GM18909 (cell line): ENCODE data around the gene PTGES2.
"Not testable (repeated sequence)": the region's sequence is repeated elsewhere in the genome, so short reads cannot be mapped to it uniquely, and the experiment has no call there.

Source experiments
- ATAC-seq: cut with Tn5 transposase; IDR thresholded peaks from one replicate; pipeline ENCODE4 v1.9.1; 2021; ENCODE audit warnings: mild to moderate bottlenecking; ENCODE audit not compliant: unreplicated experiment, poor library complexity

PTGES2 gene

DNA sequence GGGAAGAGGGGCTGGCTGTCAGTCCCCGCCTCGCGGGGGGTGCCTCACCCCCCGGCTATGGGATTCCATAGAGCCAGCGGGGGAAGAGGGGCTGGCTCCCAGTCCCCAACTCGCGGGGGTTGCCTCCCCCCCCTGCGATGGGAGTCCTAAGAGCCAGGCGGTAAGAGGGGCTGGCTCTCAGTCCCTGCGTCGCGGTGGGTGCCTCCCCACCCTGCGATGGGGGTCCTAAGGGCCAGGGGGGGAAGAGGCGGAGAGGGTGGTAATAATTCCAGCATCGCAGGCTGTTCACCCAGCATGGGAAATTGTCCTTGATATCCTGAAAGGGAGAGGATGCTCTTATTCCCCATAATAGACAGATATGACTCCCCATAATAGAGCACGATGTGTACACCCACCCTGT lies 12.1 kb upstream of the PTGES2 start:
- no peak for ATAC-seq

DNA sequence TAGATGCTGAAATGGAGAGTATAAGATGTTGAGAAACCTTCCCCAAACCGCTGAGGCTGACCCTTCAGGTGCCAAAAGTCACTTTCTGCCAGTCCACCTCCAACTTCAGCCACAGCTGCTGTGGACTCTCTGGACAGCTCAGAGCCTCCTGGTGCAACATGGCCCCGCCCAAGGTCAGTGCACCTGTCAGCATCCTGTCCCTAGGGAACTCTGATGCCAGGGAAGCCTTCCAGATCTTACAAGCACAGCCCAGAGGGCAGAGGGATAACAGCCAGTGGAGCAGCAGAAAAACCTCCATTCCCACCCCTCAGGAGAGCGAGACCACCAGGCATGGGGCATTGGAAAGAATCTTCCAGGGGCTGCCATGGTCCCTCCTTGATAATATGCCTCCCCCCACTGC lies 10.5 kb upstream of the PTGES2 start:
- ATAC-seq = no peak

DNA sequence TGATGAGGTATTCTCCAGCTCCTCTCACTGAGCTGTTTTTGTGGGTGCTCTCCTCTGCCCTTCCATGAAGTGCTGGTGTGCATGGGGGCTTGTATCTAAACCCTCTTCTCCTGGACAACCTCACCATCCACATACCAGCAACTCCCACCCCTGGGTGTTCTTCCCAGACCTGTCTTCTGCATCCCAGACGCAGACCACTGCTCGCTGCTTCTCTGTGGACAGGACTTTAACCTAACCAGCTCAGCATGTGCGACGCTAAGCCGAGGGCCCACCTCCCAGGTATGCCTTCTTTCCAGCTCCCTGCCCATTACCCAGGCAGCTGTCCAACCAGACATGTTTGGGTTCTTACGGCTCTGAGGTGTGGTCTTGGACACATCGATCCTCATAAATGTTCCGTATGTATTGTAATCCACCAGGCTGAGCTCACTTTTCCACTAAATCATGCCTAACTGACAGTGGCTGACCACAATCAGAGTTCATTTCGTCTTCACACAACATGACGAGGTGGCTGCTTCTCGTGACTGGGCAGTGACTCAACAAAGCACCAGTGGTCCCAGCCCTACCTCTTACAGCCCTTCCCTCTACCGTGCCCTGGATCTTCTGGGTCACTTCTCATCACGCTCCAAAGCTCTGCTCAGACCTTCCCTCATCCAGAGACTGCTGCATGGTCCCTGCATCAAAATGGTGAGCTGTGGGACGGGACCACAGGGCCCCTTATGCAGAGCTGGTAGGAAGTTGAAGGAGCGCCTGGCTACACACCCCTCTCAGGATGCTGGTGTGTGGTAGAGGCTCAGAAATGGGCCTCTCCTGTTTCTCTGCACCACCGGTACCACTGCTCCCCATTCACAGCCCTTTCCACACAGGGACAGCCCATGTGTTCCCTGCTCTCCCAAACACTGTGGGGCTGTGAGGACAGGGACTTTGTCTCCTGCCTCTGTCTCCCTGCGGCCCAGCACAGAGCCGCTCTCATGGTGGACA lies 9.6 kb upstream of the PTGES2 start:
- ATAC-seq = no peak

DNA sequence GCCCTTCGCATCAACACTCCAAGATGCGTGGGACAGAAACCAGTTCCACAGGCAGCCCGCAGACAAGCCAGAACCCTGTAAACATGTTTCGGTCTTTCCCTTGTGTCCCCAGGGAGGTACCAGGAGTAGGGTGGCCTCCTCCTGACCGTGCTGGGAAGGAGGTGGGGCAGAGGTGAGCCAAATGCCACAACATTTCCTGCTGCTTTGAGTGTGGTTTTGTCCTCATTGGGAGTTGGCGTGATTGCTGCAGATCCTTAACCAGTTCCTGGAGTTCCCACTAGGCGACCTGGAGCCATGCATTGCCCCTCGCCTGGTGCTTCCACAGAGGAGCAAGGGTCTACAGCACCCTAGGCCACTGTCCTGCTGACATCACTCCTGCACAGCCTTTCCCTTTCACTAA lies 8.0 kb upstream of the PTGES2 start:
- not testable (repeated sequence) for ATAC-seq

DNA sequence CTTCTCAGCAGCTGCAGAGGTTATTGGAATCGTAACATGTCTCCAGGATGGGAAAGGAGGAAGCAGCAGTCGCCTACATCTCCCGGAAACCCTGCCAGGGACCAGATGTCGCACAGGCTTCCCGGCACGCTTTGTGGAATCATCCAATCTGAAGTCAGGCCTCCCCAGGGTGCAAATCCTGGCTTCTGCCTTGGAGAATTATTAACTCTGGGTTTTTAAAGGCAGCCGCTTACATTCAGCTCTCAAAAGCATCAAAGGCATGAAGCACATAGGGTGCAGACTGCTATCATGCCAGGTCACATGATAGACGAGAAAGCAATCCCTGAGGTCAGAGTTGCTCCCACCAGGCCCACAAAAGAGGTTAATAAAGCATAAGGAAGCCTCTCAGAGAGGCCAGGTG lies 4.6 kb upstream of the PTGES2 start:
- not testable (repeated sequence) for ATAC-seq

DNA sequence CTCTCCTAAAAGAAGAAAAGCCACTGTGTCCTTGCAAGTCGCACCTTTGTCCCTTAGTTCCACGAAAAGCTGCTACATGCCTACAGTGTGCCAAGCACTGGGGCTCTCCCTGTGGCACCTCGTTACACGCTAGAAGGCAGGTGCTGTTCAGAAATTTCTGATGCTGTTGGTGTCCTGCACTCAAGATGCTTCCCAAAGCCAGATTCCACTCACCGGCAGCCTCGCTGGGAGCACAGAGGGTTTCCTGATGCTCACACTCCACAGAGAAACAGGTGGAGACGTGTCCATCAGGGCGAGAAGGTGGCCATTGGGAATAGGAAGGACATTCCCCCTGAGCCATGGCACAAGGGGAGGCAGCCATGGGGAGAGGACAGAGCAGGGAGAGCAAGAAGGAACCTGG lies 3.8 kb upstream of the PTGES2 start:
- ATAC-seq = not testable (repeated sequence)

DNA sequence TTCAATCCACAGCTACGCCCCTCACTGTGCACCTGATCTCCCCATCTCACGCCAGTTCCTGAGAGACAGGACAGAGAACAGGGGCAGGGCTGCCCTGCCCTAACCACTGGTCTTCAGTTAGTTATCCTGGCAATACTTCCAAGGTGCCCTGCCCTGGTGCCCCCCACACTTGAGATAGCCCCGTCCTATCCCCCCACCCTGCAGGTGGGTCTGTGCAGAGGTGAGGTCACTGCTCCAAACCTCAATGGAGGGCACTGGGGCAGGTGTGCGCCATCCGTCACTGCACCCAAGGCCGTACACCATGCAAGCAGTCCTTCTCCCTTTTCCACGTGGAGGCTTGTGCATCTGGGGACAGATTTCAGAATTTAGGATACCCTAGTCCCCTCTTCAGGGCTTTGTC lies 3.1 kb upstream of the PTGES2 start:
- not testable (repeated sequence) for ATAC-seq

DNA sequence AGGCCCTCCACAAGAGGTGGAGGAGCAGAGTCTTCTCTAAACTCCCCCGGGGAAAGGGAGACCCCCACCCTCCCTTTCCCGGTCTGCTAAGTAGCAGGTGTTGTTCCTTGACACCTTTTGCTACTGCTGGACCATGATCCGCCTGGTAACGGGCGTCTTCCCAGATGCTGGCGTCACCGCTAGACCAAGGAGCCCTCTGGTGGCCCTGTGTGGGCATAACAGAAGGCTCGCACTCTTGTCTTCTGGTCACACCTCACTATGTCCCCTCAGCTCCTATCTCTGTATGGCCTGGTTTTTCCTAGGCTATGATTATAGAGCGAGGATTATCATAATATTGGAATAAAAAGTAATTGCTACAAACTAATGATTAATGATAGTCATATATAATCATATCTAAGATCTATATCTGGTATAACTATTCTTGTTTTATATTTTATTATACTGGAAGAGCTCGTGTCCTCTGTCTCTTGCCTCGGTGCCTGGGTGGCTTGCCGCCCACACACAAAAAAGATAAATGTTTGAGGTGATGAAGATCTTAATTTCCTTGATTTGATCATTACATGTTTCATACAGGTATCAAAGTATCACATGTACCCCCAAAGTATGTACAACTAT lies 2.6 kb upstream of the PTGES2 start:
- not testable (repeated sequence) for ATAC-seq

DNA sequence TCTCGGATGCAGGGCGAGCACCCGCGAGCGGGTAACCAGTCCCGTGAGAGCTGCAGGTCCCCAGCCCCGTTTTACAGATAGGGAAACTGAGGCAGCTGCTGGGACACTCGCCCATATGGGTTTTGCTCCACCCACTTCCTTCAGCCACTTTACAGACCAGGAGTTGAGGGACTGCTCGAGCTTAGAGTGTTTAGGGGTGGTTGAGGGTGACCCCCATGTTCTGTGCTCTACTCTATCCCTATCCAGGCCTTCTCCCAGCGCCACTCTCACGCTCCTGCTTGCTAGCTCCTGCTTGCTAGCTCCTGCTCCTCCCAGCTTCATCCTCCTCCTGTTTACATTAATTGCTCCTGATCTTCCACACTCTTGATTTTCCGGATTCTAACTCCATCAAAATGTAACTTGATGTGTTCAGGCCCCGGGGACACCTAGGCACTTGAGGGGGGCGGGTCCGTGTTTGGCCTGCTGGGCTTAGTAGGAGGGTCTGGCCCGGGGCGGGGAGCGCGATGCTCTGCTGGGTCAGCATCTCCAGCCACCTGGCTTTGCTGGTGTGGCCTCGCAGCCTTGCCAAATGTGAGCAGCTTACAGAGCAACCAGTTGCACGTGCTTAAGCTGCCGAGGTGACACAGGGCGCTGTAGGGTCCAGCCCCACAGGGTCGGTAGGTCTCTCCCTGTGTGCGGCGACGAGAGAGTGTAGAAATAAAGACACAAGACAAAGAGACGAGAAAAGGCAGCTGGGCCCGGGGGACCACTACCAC lies 1.5 kb upstream of the PTGES2 start:
- ATAC-seq = no peak

DNA sequence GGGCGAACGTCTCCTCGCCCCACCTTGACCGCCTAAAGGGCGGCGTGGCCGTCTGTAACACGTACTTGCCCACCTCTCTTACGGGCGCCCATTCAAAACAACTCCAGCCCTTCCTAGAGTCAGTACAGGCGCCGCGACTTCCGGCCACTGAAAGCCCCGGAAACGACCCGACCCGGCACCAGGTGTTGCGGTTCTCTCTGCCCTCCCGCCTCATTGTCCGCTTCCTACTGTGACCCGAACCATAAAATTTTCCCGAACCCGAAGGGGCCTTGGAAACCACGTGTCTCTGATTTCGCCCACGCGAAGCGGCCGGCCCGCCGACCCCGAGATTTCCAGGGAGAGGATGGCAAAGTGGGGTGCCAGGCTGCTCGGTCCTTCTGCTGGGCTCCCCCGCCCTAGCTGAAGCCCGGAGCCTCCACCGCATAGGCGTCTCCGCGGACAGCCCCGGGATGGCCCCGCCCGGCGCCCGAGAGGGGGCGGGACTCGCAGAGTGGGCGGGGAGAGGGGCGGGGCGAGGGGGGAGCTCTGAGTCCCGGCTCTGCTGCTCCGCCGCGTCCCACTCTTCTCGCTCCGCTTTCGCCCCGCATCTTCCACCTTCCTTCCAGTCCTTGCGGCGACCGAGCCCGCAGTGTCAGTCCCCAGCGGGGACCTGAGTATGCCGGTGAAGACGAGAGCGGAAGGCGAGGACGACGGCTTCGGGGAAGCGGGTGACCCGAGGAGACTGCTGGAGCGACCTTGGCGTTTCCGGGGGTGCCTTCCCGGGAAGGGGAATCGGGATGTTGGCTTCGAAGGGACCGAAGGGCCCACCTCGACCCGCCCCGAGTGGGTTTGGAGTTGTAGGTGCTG lies 684 bp upstream of the PTGES2 start:
- ATAC-seq = peak; percentile 65

DNA sequence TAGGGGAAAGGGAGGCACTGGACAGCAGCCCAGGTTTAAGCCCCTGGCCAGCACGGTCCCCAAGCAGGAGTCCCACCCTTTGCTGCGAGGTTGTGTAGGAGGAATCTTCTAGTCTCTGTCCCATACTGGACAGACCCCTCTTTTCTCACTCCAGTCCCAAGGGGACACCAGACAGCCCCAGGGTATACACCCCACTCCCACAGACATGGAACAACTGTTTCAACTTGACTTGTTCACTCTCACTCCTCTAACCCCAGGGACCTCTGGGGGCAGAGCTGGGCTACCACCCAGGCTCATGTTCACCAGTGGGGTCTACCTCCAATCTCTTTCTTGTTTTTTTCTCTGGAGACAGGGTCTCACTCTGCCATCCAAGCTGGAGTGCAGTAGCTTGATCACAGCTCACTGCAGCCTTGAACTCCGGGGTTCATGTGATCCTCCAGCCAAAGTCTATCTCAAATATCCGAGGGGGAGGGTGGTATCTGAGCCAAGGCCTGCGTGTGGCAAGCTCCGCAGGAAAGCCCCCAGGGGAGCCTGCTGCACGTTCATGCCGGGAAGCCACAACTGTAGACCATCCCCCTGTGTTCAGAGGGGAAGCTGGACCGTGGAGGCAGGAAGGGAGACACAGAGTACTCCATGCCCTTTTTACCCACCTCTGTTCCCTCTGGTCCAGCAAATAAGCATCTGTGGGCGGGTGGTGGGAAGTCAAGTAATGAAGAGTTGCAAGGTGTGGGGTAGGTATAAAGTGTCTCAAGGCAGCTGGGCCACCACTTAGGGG lies 1.8 kb downstream of the PTGES2 start:
- ATAC-seq = no peak

DNA sequence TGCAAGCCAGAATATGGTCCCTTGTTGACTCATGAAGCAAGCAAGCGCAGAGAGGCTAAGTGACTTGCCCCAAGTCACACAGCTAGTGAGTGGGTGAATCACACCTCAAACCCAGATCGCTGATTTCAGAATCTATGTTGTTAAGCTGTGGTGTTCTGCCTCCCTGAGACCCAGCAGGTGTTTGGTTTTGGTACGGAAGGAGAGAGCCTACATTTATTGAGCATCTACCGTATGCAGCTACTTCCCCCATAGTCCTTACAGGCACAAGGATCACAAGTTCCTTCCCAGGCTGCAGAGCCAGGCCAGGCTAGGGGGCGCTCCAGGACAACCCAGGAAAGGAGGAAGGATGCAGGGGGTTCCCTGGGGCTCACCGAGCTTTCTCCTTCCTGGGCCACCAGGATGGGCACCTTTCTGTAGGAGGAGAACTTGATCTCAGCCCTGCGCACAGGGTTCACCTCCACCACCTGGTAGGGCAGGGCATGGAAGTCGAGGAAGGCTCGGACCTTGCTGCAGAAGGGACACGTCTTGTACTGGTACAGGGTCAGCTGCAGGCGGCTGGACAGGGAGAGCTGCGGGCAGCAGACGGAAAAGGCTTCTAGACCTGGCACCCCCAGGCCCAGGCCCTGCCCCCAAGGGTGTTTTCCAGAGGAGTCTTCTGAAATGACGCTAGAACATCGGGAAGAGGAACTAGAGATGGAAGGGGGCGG lies 2.5 kb downstream of the PTGES2 start:
- ATAC-seq = no peak

DNA sequence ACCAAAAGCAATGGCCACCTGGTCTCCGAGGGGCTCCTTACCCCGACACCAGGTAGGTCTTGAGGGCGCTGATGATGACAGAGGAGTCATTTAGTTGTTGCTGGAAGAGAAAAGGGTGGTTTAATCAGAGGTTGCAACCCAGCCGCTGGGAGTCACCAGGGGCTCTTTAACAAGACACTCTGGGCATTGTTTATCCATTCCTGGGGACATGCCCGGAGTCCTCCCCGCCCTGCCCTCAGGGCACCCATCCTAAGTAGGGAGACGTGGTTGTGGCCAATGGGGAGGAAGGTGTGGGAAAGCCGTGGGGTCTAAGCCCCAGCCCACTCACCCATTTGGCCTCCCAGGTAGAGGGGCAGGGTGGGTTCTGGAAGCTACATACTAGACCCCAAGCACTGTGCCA lies 3.1 kb downstream of the PTGES2 start:
- ATAC-seq = no peak

DNA sequence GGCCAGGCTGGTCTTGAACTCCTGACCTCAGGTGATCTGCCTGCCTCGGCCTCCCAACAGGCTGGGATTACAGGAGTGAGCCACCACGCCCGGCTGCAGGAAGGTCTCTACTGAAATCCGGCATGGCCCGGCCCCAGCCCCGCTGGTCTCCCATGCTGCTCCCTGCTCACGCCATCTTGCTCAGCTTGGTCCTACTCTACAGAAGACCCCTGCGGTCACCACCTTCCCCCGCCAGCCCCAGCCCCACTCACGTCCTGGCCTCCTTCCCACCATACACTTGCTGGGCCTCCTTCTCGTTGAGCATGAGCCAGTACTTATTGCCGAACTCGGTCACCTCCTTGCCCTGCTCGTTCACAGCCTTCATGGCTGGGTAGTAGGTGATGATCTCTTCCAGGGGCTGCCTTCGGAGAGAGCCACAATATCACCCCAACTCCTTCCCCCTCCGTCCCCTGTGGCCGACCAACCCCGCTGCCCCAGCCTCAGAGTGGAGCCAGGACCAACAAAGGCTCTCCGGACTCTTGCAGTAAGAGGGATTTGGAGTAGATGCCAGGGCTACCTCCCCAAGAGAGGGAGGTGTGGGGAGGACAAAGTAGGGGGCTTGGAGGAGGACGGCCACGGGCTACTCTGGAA lies 4.0 kb downstream of the PTGES2 start:
- ATAC-seq = no peak

DNA sequence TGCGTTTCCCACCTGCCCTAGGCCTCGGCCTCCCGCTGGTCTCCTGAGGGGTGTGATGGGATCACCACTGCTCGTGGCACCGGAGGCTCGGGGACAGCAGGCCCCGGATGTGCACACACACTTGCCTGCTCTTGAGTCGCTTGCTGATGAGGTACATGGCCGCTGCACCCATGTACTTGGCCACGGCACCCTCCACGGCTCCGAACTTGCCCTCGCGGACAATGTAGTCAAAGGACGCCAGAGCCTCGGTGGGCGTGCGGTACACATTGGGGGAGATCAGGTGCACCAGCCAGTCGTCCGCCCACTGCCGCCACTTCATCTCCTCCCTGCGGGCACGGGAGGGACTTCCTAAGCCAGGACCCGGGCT lies 4.7 kb downstream of the PTGES2 start:
- ATAC-seq = no peak

DNA sequence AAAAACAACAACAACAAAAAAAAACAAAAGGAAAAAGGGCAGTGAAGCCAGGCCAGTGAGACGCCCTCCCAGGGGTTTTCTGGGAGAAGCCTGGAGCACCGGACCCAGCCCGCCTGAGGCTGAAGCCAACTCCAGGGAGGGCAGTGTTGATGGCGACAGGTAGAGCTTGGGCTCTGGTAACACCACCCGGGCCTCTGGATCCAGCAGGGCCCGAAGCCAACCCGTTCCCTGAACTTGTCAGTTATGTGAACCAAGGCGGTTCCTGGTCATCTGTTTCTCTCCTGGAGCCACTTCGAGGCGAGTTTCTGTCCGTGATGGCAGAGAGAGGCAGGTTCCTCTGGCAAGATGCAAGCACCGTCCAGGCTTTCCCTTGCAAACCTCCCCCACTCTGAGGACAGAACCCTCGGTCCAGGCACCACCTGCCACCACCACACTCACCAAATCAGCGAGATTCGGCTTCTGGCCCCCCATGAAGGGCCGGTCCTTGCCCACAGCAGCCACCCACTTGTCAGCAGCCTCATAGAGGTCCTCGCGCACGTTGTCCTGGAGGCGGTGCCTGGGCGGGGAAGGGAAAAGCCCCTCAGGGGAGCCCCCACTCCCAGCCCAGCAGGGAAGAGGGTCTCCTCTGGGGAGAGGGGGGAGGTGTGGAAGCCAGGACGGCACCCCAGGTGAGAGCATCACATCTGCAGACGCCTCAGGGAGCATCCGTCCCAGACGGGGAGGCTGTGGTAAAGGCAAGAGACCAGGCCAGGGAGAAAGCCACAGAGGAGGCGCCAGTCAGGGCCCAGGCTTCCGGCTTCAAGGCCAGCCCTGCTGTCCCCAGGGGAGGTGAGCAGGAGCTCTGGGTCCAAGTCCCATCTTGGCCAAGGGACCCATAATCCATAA lies 5.4 kb downstream of the PTGES2 start:
- no peak for ATAC-seq

DNA sequence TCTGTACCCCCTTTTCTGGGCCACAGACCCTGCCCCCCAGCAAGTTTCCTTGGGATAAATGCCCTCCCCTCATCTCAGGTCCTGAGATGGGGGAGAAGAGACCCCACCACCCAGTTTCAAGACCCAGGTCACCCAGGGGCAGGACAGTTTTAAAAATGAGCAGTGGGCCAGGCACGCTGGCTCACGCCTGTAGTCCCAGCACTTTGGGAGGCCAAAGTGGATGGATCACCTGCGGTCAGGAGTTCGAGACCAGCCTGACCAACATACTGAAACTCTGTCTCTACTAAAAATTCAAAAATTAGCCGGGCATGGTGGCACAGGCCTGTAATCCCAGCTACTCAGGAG lies 6.1 kb downstream of the PTGES2 start:
- ATAC-seq = no peak
